ENCODE measurements around the gene PSEN1.

PSEN1 gene

DNA sequence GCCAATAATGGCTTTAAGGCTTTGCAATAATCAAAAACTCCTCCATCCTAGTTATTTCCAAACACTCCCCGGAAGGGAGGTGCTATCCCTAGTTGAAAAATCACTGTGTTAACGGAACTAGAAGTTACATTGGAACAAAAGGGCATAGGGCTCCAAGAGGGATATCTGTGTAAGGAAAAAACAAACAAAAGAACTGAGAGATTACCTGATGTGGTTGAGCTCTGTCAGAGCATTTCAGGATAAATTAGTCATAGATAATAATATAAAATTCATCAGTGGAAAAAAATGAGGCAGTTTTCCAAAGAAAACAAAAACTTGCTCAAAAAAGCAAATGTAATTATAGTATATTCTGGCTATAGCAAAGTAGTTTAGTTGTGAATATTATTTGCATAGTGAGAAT is 73.6 kb downstream of the PSEN1 start:
- DNase-seq (ENCODE audit: extremely low spot score, insufficient read length, low read depth) = no peak
- FAIRE-seq = no peak

DNA sequence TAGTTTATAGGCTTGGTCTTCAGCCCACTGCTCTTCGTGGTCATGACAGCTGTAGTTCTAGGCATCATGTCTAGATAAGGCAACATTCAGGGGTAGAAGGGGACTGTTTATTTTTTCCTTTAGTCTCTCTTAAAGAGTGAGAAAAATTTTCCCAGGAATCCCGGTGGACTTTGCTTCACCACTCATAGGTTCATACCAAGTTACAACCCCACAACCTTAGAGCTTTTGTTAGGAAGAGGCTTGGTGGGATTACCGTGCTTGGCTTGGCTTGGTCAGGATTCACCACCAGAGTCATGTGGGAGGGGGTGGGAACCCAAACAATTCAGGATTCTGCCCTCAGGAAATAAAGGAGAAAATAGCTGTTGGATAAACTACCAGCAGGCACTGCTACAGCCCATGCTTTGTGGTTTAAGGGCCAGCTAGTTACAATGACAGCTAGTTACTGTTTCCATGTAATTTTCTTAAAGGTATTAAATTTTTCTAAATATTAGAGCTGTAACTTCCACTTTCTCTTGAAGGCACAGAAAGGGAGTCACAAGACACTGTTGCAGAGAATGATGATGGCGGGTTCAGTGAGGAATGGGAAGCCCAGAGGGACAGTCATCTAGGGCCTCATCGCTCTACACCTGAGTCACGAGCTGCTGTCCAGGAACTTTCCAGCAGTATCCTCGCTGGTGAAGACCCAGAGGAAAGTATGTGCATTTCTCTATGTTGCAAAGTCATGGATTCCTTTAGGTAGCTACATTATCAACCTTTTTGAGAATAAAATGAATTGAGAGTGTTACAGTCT is 75.1 kb downstream of the PSEN1 start:
- DNase-seq (ENCODE audit: extremely low spot score, insufficient read length, low read depth) (no peak), FAIRE-seq (no peak)

DNA sequence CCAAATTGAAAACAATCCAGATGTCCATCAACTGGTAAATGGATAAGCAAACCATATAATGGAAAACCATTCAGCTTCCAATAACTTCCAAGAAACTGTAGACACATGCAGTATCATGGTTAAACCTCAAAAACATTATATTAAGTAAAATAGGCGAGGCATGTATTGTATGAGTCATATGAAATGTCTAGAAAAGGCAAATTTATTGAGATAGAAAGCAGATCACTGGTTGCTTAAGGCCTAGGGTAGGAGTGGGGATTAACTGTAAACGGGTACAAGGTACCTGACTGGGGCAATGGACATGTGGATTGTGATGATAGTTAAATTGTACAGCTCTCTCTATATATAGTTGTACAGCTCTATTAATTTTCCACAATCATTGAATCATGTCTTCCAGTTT is 79.7 kb downstream of the PSEN1 start:
- DNase-seq (ENCODE audit: extremely low spot score, insufficient read length, low read depth) (no peak), FAIRE-seq (no peak)

DNA sequence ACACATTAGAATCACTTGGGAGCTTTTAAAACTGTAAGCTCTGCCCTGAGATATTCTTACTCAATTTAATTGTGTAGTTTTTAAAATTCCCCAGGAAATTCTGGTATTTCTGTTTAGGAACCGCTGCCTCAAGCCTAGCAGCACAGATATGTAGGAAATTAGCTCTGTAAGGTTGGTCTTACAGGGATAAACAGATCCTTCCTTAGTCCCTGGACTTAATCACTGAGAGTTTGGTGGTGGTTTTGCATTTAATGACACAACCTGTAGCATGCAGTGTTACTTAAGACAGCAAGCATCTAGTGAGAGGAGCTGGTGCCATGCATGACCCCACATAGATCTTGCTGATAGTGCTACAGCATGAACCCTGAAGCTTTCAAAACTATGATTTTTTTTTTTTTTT is 81.1 kb downstream of the PSEN1 start:
- DNase-seq (ENCODE audit: extremely low spot score, insufficient read length, low read depth) = no peak
- FAIRE-seq = no peak

DNA sequence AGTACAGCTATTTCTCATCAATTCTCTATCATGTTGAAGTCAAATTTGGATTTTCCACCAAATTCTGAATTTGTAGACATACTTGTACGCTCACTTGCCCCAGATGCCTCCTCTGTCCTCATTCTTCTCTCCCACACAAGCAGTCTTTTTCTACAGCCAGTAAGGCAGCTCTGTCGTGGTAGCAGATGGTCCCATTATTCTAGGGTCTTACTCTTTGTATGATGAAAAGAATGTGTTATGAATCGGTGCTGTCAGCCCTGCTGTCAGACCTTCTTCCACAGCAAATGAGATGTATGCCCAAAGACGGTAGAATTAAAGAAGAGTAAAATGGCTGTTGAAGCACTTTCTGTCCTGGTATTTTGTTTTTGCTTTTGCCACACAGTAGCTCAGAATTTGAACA is 83.8 kb downstream of the PSEN1 start:
- FAIRE-seq = no peak
- DNase-seq (ENCODE audit: extremely low spot score, insufficient read length, low read depth) = no peak

DNA sequence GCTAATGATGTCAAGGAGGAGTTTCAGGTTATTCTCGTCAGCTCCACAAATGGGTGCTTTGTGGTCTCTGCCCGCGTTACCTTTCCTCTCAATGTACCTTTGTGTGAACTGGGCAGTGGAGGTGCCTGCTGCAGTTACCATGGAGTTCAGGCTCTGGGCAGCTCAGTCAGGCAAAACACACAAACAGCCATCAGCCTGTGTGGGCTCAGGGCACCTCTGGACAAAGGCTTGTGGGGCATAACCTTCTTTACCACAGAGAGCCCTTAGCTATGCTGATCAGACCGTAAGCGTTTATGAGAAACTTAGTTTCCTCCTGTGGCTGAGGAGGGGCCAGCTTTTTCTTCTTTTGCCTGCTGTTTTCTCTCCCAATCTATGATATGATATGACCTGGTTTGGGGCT is 84.3 kb downstream of the PSEN1 start:
- FAIRE-seq = no peak

DNA sequence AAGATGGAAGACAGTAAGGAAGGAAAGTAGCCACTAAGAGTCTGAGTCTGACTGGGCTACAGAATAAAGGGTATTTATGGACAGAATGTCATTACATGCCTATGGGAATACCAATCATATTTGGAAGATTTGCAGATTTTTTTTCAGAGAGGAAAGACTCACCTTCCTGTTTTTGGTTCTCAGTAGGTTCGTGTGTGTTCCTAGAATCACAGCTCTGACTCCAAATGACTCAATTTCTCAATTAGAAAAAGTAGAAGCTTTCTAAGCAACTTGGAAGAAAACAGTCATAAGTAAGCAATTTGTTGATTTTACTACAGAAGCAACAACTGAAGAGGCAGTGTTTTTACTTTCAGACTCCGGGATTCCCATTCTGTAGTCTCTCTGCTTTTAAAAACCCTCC is 85.6 kb downstream of the PSEN1 start:
- FAIRE-seq (no peak), DNase-seq (ENCODE audit: extremely low spot score, insufficient read length, low read depth) (no peak)

More for the DNA sequence above, 84.3 kb downstream of the PSEN1 start:
- no peak for DNase-seq (ENCODE audit: extremely low spot score, insufficient read length, low read depth)

DNA sequence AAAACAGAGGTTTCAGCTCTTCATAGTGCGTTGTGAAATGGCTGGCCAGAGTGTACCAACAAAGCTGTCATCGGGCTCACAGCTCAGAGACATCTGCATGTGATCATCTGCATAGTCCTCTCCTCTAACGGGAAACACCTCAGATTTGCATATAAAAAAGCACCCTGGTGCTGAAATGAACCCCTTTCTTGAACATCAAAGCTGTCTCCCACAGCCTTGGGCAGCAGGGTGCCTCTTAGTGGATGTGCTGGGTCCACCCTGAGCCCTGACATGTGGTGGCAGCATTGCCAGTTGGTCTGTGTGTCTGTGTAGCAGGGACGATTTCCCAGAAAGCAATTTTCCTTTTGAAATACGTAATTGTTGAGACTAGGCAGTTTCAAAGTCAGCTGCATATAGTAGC is 86.7 kb downstream of the PSEN1 start:
- FAIRE-seq = peak; percentile 38

DNA sequence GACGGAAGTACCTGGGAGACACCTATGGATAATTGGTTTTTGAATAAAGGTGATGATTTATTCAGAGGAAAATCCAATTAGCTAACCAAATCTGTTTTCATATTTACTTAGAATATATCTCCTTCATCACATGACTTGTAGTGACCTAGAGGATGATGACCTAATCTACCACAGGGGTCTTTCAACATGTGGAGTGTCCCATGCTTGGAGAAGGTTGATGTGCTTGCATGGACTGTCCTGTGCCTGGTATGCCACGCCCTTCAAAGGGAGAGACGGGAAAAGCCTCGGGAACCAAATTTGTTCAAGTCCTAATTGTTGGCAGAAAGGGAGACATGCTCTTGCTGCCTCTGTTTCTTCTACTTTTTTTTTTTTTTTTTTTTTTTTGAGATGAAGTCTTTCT is 89.2 kb downstream of the PSEN1 start:
- DNase-seq (ENCODE audit: extremely low spot score, insufficient read length, low read depth) = no peak
- FAIRE-seq = no peak

More for the DNA sequence above, 86.7 kb downstream of the PSEN1 start:
- no peak for DNase-seq (ENCODE audit: extremely low spot score, insufficient read length, low read depth)

DNA sequence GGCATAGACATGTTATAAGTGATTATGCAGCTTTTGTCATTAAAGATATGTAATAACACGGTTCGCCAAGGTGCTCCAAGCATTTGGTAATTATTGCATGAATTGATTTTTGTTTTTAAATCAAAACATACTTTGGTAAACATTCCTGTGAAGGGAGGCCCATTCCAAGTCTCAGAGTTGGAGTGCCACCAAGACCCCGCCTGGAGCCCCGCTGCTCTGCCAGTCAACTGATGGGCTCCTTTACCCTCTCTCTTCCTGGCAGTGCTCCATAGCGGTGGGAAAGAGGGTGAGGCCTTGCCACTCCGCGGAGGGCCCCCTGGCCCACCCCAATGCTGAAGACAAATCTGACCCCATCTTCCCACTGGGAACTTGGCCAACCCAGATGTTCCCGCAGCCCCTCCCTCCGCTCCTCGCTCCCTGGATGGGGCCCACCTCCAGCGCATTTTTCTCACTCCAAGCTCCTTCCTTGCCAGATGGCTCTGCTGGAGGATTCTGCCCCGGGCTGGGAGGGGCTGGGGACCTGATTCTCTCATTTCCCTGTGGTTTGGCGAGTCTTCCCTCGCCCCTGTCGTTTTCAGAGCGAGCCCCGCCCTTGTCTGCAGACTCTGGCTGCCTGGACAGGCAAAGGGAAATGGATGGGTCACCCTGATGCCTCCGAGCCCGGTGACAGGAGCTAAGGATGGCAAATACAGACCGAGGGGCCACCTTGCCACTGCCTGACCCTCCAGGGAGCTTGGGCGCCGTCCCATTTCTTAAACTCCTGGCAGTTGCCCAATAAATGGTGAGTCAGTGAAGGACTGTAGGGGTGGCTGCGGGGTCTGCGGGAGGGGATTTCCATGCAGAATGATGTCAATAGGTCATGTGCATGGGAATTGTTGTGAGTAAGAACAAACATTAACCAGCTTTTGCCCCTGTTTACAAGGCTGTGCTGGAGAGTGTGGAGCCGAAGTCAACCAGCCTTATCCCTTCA is 91.8 kb downstream of the PSEN1 start:
- no peak for FAIRE-seq

DNA sequence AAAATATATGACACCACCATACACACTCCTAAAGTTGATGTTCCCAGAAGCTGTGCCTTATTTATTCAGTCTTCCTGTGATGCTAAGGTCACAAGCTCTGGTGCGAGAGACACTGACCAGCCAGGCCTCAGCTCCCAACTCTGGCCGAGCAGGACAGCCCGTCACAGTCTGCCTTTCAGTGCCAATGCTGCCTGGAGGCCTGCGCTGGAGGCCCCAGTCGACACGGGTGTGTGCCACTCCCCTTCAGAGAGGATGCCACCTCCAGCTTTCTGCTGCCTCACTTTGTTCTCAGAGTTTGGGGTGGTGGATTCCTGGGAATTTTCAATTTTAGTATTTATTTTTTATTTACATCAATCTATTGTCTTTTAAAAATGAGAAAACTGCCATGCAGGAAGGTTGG is 93.7 kb downstream of the PSEN1 start:
- no peak for DNase-seq (ENCODE audit: extremely low spot score, insufficient read length, low read depth)
- FAIRE-seq = no peak

More for the DNA sequence above, 91.8 kb downstream of the PSEN1 start:
- no peak for DNase-seq (ENCODE audit: extremely low spot score, insufficient read length, low read depth)

DNA sequence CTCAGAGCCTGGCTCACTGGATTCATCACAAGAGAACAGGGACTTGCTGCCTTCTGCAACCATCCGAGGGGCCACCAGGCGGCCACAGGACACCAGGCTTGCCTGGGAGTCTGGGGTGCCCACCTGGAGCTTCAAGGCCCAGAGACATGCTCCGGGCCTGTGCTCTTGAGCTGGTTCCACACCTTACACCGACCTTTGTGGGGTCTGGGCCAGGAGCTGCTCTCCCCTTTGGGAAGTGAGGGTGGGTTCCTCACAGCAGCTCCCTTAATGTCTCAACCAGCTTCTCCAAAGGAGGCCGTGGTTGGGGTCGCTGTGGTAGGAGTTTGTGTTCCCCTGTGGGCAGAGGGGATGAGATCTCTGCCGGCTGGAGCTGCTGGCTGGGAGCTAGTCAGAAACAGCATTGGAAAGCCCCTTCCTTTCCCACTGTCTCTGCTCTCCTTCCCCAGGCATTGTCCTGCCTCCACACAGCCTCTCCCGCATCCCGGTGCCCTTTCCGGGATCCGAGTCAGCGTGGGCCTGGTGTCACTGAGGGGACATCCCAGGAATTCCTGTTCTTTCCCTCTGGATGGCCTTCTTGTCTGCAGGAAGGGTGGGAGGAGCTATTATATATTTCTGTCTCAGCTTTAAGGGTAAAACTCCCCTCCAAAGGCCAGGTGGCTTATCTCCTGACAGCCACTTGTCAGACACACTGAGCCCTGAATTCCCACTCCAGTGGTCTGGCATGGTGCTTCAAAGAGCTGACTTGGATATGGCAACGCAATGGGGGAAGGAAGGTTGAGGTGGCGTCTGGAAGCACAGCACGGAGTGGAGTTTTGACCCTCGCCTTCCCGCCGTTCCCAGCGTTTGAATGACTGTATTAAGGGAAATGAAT is 95.9 kb downstream of the PSEN1 start:
- FAIRE-seq (peak; percentile 66), DNase-seq (ENCODE audit: extremely low spot score, insufficient read length, low read depth) (peak; percentile 45)

DNA sequence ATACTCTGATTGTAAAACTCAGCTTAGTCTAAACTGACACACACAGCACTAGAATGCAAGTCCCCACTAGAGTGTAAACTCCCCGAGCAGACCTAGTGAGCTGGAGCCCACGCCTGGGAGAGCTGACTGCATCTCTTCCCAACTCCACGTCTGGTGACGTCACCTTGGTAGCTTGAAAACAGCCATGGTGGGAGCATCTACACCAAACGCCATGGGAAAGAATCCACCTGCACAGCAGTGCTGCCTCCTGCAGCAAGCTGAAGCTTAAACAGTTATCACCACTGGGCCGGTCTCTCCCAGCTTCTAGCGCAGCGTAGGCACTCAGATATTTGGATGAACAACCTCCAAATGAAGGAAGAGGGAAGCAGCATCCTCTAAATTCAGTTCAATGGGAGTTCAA is 96.7 kb downstream of the PSEN1 start:
- DNase-seq (ENCODE audit: extremely low spot score, insufficient read length, low read depth) = no peak
- FAIRE-seq = no peak

DNA sequence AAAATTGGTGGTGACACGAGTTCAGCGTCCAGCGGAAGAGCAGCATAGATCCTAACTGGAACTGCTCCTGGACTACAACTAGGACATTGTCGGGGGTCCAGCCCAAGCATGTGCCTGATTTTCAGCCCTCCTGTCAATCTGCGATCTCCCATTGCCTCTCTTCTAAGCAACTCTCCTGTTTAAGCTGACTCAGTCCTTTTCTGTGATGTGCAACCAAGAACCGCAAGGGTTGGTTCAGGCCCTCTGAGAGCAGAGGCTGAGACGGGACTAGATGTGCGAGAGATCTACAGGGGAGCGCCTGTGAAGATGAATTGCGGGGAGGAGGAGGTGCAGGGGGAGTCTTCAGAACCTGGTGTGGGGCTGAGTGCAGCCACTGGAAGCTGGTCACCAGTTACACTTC is 97.3 kb downstream of the PSEN1 start:
- DNase-seq (ENCODE audit: extremely low spot score, insufficient read length, low read depth) (no peak), FAIRE-seq (no peak)

DNA sequence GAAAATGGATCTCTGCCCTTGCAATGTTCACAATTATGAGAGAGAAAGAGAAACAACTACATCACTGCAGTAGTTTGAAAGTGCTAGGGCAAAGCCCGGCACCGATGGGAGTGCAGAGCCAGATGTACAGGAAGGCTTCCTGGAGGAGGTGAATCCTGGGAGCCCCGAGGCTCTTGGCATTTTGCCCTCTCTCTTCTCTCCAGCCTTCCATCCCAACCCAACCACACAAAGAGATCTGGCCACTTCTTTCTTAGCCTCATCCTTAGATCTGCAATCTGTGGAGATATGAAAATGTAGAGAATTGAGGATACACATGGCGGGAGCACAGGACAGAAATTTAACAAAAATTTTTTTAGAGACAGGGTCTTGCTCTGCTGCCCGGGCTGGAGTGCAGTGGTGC is 97.7 kb downstream of the PSEN1 start:
- DNase-seq (ENCODE audit: extremely low spot score, insufficient read length, low read depth) (no peak), FAIRE-seq (no peak)

DNA sequence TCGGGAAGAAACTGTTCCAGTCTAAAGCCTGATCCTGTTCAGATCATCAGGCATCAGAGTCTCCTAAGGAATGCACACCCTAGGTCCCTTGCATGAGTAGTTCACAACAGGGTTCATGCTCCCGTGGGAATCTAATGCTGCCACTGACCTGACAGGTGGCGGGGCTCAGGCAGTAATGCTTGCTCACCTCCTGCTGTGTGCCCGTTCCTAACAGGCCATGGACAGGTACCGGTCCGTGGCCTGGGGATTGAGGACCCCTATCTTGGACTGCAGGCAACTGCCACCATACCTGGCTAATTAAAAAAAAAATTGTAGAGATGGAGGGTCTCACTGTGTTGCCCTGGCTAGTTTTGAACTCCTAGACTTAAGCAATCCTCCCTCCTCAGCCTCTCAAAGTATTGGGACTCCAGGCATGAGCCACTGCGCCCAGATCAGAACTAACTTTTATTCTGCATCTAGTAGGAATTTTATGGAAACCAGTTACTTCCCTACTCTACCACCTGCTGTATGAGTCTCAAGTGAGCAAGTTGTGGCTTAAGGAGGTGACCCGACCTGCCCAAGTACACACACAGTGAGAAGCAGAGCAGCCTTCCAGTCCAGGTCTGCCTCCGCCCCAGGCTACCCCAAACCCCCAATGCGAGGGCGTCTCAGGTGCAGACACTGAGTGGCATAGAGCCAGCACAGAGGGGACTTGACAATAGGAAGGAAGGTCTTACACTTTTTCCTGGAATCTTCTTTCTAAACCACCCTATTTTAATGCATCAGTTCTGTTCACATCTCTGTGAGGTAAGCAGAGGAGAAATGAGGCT is 98.5 kb downstream of the PSEN1 start:
- DNase-seq (ENCODE audit: extremely low spot score, insufficient read length, low read depth) = no peak
- no peak for FAIRE-seq

DNA sequence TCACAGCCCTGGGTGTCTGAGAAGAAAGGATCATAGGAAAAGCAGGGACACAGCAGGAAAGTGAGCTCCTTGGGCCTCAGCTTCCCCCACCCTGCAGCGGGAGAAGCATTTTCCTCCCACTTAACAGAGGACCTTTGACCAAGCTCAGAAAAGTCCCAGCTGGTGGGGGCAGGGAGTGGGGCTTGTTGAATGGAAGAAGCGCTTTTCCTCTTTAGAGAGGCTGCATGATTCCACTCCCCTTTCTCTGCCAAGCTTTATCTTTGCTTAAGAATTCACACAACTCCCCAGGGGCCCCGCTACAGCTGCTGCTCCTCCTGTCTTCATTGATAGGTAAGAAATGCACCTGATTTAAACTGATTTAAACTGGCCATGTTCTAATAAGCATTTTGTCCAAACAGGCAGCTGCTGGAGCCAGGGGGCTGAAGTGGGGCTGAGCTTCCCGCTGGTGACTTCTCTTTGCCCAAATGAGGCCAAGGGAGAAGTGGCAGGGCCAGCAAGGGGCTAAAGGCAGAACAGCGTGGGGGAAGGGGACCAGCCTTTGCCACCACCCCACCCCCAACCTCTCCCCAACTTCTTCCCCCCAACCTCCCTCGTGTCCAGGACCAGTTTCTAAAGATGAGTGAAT is 99.3 kb downstream of the PSEN1 start:
- FAIRE-seq (no peak), DNase-seq (ENCODE audit: extremely low spot score, insufficient read length, low read depth) (no peak)

DNA sequence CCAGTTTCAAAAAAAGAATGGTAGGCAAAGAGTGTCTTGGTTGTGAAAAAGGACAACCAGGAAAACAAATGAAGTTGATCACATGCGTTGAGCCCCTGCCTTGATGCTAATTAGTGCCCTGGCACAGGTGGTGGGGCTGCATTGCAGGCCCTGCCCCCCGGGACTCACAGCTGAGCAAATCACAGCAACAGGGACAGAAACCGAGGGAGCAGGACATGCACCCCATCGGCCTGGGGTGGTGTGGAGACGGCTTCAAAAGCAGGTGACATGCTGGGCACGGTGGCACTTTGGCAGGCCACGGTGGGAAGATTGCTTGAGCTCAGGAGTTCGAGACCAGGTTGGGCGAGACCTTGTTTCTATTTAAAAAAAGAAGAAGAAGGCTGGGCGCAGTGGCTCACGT is 99.8 kb downstream of the PSEN1 start:
- FAIRE-seq = no peak

DNA sequence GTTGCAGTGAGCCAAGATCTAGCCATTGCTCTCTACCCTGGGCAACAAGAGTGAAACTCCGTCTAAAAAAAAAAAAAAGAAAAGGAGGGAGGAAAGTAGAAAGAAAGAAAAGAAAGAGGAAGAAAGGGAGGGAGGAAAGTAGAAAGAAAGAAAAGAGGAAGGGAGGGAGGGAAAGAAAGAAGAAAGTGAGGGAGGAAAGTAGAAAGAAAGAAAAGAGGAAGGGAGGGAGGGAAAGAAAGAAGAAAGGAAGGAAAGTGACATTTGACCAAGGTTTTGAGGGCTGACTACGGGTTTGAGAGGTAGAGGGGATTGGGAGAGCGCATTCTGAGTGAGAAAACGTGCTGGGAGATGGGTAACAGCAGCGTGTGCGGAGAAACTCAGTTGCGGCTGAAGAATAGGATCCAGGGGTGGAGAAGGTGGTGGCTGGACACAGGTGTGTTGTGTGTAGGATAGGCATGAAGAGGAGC is 100.5 kb downstream of the PSEN1 start:
- DNase-seq (ENCODE audit: extremely low spot score, insufficient read length, low read depth) = no peak

More for the DNA sequence above, 99.8 kb downstream of the PSEN1 start:
- no peak for DNase-seq (ENCODE audit: extremely low spot score, insufficient read length, low read depth)

More for the DNA sequence above, 100.5 kb downstream of the PSEN1 start:
- FAIRE-seq = no peak
